DMS79 treated with DMSO at 0.1 percent for 48 hours (cell line): ENCODE data around the gene PSD2.

Source experiments
- DNase-seq: peaks from one replicate; lab custom pipeline; 2025; lab: John Stamatoyannopoulos, UW

Gene PSD2

GRCh38 chr5:139795074-139796001 lies at the start of gene PSD2:
TSS of gene PSD2 (plus strand) at chr5:139795808. CDS start at chr5:139809441, 13,633 bp downstream.
- no peak for DNase-seq

- no peak for DNase-seq
Measured at GRCh38 chr5:139746691-139747582, 48.7 kb upstream of the PSD2 start.

- DNase-seq: no peak
Measured at GRCh38 chr5:139747583-139748504, 47.8 kb upstream of the PSD2 start.

- DNase-seq: no peak
Measured at GRCh38 chr5:139748505-139748826, 47.1 kb upstream of the PSD2 start.

GRCh38 chr5:139749242-139749641 lies 46.4 kb upstream of the PSD2 start:
- no peak for DNase-seq

GRCh38 chr5:139751236-139751635 lies 44.4 kb upstream of the PSD2 start:
- no peak for DNase-seq

GRCh38 chr5:139752506-139753473 lies 42.8 kb upstream of the PSD2 start:
- DNase-seq: no peak

GRCh38 chr5:139755892-139756671 lies 39.5 kb upstream of the PSD2 start:
- peak; percentile 11 for DNase-seq

GRCh38 chr5:139756971-139757370 lies 38.6 kb upstream of the PSD2 start:
- DNase-seq: no peak

GRCh38 chr5:139757727-139758509 lies 37.7 kb upstream of the PSD2 start:
- no peak for DNase-seq

- no peak for DNase-seq
Measured at GRCh38 chr5:139758510-139759075, 37.0 kb upstream of the PSD2 start.

GRCh38 chr5:139759219-139759721 lies 36.3 kb upstream of the PSD2 start:
- no peak for DNase-seq

- no peak for DNase-seq
Measured at GRCh38 chr5:139760066-139761056, 35.2 kb upstream of the PSD2 start.

GRCh38 chr5:139761057-139761450 lies 34.6 kb upstream of the PSD2 start:
- no peak for DNase-seq

GRCh38 chr5:139761501-139761900 lies 34.1 kb upstream of the PSD2 start:
- DNase-seq: no peak

GRCh38 chr5:139762615-139763170 lies 32.9 kb upstream of the PSD2 start:
- DNase-seq: no peak
